ENCODE results near the gene TTC3. TPM values are rescaled to one million over a fixed set of nuclear protein-coding genes. Genes with fewer than 3 reads are reported as not detected.

Gene TTC3
- total RNA-seq, 1 experiment from 2014 or later: 77.6 TPM

DNA sequence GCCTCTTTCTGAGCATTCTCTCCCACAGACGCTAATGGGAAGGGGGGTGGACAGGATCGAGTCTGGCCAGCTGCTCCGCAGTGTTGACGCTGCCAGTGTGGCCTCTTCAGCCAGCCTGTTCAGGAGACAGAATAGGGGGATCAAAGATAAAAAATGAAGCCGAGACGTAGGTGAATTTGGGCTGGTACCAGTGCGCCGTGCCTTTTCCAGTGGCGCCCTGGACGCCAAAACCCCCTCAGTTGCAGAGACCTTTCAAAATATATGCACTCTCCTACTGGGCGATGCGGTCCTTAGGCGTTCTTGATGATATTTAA lies 1.1 kb downstream of the TTC3 start:
- Histone ChIP-seq H2AFZ (peak overlapping the region; percentile 93), H3K27ac (no peak overlapping the region), H3K4me3 (peak overlapping the region; percentile 88), H3K4me2 (peak overlapping the region; percentile 97), H3K36me3 (ENCODE audit: low read depth) (no peaks in the 10 kb centered on the region), H3F3A (ENCODE audit: insufficient read depth, low read depth) (0 out of 2 replicates have a peak, but pooled peaks cover 3% of the 10 kb centered on the region), H3K79me2 (ENCODE audit: low read depth) (peaks cover 74% of the 10 kb centered on the region), H3K27me3 (ENCODE audit: insufficient read depth, low read depth) (no peaks in the 10 kb centered on the region), H3K9me3 (ENCODE audit: insufficient read depth, low read depth) (no peaks in the 10 kb centered on the region), H3K9me2 (ENCODE audit: insufficient read depth) (no peaks in the 10 kb centered on the region), H3K4me1 (replicated peaks; ENCODE audit: insufficient read depth) (peaks cover 17% of the 10 kb centered on the region), H4K20me1 (ENCODE audit: insufficient read depth) (no peaks in the 10 kb centered on the region; the same call in 1 of the 2 replicates)
- TF ChIP-seq EZH2 (IDR thresholded peaks at IDR 0.05; ENCODE audit: low read depth): no peak
- TF ChIP-seq, protein P1, sequence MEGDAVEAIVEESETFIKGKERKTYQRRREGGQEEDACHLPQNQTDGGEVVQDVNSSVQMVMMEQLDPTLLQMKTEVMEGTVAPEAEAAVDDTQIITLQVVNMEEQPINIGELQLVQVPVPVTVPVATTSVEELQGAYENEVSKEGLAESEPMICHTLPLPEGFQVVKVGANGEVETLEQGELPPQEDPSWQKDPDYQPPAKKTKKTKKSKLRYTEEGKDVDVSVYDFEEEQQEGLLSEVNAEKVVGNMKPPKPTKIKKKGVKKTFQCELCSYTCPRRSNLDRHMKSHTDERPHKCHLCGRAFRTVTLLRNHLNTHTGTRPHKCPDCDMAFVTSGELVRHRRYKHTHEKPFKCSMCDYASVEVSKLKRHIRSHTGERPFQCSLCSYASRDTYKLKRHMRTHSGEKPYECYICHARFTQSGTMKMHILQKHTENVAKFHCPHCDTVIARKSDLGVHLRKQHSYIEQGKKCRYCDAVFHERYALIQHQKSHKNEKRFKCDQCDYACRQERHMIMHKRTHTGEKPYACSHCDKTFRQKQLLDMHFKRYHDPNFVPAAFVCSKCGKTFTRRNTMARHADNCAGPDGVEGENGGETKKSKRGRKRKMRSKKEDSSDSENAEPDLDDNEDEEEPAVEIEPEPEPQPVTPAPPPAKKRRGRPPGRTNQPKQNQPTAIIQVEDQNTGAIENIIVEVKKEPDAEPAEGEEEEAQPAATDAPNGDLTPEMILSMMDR (conservative IDR thresholded peaks at IDR 0.05): no peak
- no TSS peak for BruUV-seq (replicated peaks)
- ChIA-PET POLR2A (ENCODE audit: unreplicated experiment) (no interaction called here), CTCF (no interaction called here)
- no peak for DNase-seq
- intact Hi-C loops (cut with micrococcal nuclease; ENCODE audit: unreplicated experiment): loop anchor here (5.0 kb wide), 1 partner anchor 193 kb away; the partner anchor contains the start of gene VPS26C

DNA sequence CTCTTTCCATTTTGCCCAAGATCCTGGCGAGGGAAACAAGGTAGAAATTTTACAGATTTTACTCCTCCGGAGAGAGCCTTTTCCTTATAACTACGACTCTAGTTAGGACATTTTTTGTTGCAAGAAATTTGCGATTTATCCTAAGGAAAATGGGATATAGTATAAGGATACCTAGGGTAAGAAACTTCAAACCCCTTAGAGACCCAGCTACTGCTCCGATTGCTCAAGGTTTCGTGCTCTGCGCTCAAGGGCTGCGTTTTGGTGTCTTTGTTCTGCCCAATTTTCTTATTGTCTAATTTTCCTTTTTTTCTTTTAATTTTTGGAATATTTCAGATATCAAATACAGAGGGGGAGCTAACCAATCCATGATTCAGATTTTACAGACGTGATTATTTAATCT lies 1.5 kb downstream of the TTC3 start:
- H3K27me3 ChIP-seq (ENCODE audit: insufficient read depth, low read depth): no peaks in the 10 kb centered on the region
- H3K27ac ChIP-seq: no peak overlapping the region
- CTCF ChIA-PET: no interaction called here

DNA sequence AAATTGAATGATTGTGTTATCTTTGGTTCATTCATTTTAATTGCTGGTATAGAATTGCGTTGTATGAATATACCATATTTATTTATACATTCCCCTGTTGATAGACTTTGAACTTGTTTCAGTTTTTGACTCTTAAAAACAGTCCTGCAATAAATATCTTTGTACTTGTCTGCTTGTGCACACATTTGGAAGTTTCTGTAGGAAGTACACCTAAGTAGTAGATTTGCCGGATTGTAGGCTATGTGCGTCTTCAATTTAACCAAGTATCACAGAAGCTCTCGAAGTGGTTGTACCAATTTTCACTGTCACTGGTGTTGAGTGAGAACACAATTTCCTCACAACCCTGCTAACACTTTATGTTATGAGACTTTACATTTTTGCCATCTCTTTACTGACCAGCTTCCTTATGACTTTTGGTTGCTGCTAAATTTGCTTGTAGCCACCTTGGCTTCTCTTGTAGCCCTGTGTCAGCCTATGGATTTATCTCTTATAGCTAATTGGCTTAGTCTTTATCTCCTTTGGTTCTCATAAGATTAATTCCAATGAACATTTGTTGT lies 2.2 kb downstream of the TTC3 start:
- H3K9me3 ChIP-seq (ENCODE audit: insufficient read depth, low read depth): no peaks in the 10 kb centered on the region
- no peak overlapping the region for H2AFZ ChIP-seq
- H3K4me3 ChIP-seq: peak overlapping the region; percentile 88; the same call in 1 of the 2 replicates
- no peaks in the 10 kb centered on the region for H3K9me2 ChIP-seq (ENCODE audit: insufficient read depth)
- H3F3A ChIP-seq (ENCODE audit: insufficient read depth, low read depth): 0 out of 2 replicates have a peak, but pooled peaks cover 3% of the 10 kb centered on the region
- no peaks in the 10 kb centered on the region for H3K36me3 ChIP-seq (ENCODE audit: low read depth)
- TF ChIP-seq EZH2 (IDR thresholded peaks at IDR 0.05; ENCODE audit: low read depth): no peak
- TF ChIP-seq, protein P1 (conservative IDR thresholded peaks at IDR 0.05): no peak
- no peaks in the 10 kb centered on the region for H3K27me3 ChIP-seq (ENCODE audit: insufficient read depth, low read depth)
- intact Hi-C loops (cut with micrococcal nuclease; ENCODE audit: unreplicated experiment): no loop called here
- no peak overlapping the region for H3K27ac ChIP-seq
- ChIA-PET POLR2A (ENCODE audit: unreplicated experiment) (interaction anchor here (0.6 kb wide), 1 partner anchor 158 kb away, joined by 8 read pairs; no protein-coding TSS in a partner anchor), CTCF (no interaction called here)
- H4K20me1 ChIP-seq (ENCODE audit: insufficient read depth): no peaks in the 10 kb centered on the region; the same call in 1 of the 2 replicates
- no peak for DNase-seq
- peaks cover 86% of the 10 kb centered on the region for H3K79me2 ChIP-seq (ENCODE audit: low read depth)
- peak overlapping the region; percentile 97 for H3K4me2 ChIP-seq
- BruUV-seq (replicated peaks): no TSS peak
- H3K4me1 ChIP-seq (replicated peaks; ENCODE audit: insufficient read depth): peaks cover 17% of the 10 kb centered on the region

More for the DNA sequence above, 1.5 kb downstream of the TTC3 start:
- Histone ChIP-seq H3K36me3 (ENCODE audit: low read depth) (no peaks in the 10 kb centered on the region), H3K79me2 (ENCODE audit: low read depth) (peaks cover 78% of the 10 kb centered on the region), H3K9me3 (ENCODE audit: insufficient read depth, low read depth) (no peaks in the 10 kb centered on the region), H2AFZ (peak overlapping the region; percentile 93), H3K4me1 (replicated peaks; ENCODE audit: insufficient read depth) (peaks cover 17% of the 10 kb centered on the region), H3K4me2 (peak overlapping the region; percentile 97), H4K20me1 (ENCODE audit: insufficient read depth) (no peaks in the 10 kb centered on the region; the same call in 1 of the 2 replicates), H3K4me3 (peak overlapping the region; percentile 88), H3F3A (ENCODE audit: insufficient read depth, low read depth) (0 out of 2 replicates have a peak, but pooled peaks cover 3% of the 10 kb centered on the region), H3K9me2 (ENCODE audit: insufficient read depth) (no peaks in the 10 kb centered on the region)
- intact Hi-C loops (cut with micrococcal nuclease; ENCODE audit: unreplicated experiment): loop anchor here (5.0 kb wide), 1 partner anchor 193 kb away; the partner anchor contains the start of gene VPS26C
- TF ChIP-seq, protein P1 (conservative IDR thresholded peaks at IDR 0.05): no peak
- no peak for TF ChIP-seq EZH2 (IDR thresholded peaks at IDR 0.05; ENCODE audit: low read depth)
- POLR2A ChIA-PET (ENCODE audit: unreplicated experiment): interaction anchor here (0.6 kb wide), 1 partner anchor 157 kb away, joined by 8 read pairs; no protein-coding TSS in a partner anchor
- TSS peak; percentile 31 for BruUV-seq (replicated peaks)
- no peak for DNase-seq

All from PC-9 (cell line).